HepG2 (cell line): Measurements from ENCODE around the gene NDUFS7. TPM values are rescaled to one million over a fixed set of nuclear protein-coding genes. Genes with fewer than 3 reads are reported as not detected.

Source experiments
- BATF2 ChIP-seq: sonication (generic); formaldehyde crosslinking; IDR thresholded peaks from 2 replicates; pipeline ENCODE4 v1.8.0; 2022; ENCODE audit warnings: mild to moderate bottlenecking, missing genetic modification reagents, moderate library complexity
- BHLHE40 ChIP-seq: IDR thresholded peaks from 2 replicates; pipeline ENCODE4 v1.6.1; 2011; ENCODE audit warnings: low read length, improper control_type of control experiment
- DMTF1 ChIP-seq: sonication (generic); formaldehyde crosslinking; IDR thresholded peaks from 2 replicates; pipeline ENCODE4 v1.4.0; 2020; ENCODE audit warnings: mild to moderate bottlenecking, missing genetic modification reagents
- MAFK ChIP-seq, 2 experiments: IDR thresholded peaks in 1 of 2; conservative IDR thresholded peaks in 1 of 2; 2 replicates each; pipeline ENCODE4 v1.6.1; 2011; ENCODE audit warnings: improper control_type of control experiment in 2 of 2, low read length in 2 of 2
- RFXANK ChIP-seq: IDR thresholded peaks from 2 replicates; pipeline ENCODE4 v1.6.1; 2016
- SIN3B ChIP-seq: fragments of 150-350 bp; IDR thresholded peaks from 2 replicates; pipeline ENCODE4 v1.6.1; 2014; ENCODE audit warnings: low read length
- SMC3 ChIP-seq: IDR thresholded peaks from 2 replicates; pipeline ENCODE4 v1.6.1; 2011; ENCODE audit warnings: low read length, improper control_type of control experiment
- SRSF1 ChIP-seq: fragments of 200-400 bp; formaldehyde crosslinking; optimal IDR thresholded peaks from 2 replicates; pipeline ENCODE3; 2017; ENCODE audit warnings: mild to moderate bottlenecking, low read depth, low read length, moderate library complexity
- ZBTB4 ChIP-seq: sonication (generic); formaldehyde crosslinking; IDR thresholded peaks from 2 replicates; pipeline ENCODE4 v1.4.0; 2020; ENCODE audit warnings: missing genetic modification reagents, mild to moderate bottlenecking, borderline replicate concordance
- ZNF263 ChIP-seq: sonication (generic); formaldehyde crosslinking; IDR thresholded peaks from 2 replicates; pipeline ENCODE4 v1.4.0; 2020; ENCODE audit warnings: missing genetic modification reagents
- ZNF607 ChIP-seq: sonication (generic); formaldehyde crosslinking; IDR thresholded peaks from 2 replicates; pipeline ENCODE4 v1.5.1; 2020; ENCODE audit warnings: missing genetic modification reagents, mild to moderate bottlenecking, borderline replicate concordance
- ZNF619 ChIP-seq: sonication (generic); formaldehyde crosslinking; IDR thresholded peaks from 2 replicates; pipeline ENCODE4 v1.4.0; 2020; ENCODE audit warnings: mild to moderate bottlenecking, missing genetic modification reagents
- polyA plus RNA-seq, 8 experiments: library from polyadenylated mRNA; depleted of rRNA in 3 of 8; stranded (reverse) in 7 of 8; unstranded in 1 of 8; fragments of >200 nt; fragmentation: Illumina TruSeq in 4 of 8; extraction: Trizol in 4 of 8; gene quantifications; 2 replicates each; pipeline versions ENCODE4 v1.2.1 to v1.2.3, GENCODE V29; 2011 to 2016; ENCODE audit warnings: low read depth in 4 of 8, missing spikeins in 1 of 8, mixed read lengths in 1 of 8; ENCODE audit not compliant: insufficient read depth in 1 of 8
- total RNA-seq, 5 experiments: library from RNA; depleted of rRNA; stranded (reverse); fragments of >200 nt; fragmentation: Illumina TruSeq; extraction: Trizol; gene quantifications; 2 replicates each; pipeline ENCODE4 v1.2.3, GENCODE V29; 2016; ENCODE audit warnings: low read depth in 1 of 5
- TF ChIP-seq, protein P1 (sequence below): sonication (generic); formaldehyde crosslinking; IDR thresholded peaks from 2 replicates; pipeline ENCODE4 v1.4.0; 2020; ENCODE audit warnings: missing genetic modification reagents, low read depth, mild to moderate bottlenecking, borderline replicate concordance
- TF ChIP-seq, protein P2 (sequence below): sonication (generic); formaldehyde crosslinking; IDR thresholded peaks from 2 replicates; pipeline ENCODE4 v1.5.0; 2020; ENCODE audit warnings: missing genetic modification reagents
- TF ChIP-seq, protein P3 (sequence below): sonication (generic); formaldehyde crosslinking; IDR thresholded peaks from 2 replicates; pipeline ENCODE4 v1.4.0; 2020; ENCODE audit warnings: missing genetic modification reagents, mild to moderate bottlenecking, borderline replicate concordance
- TF ChIP-seq, protein P4 (sequence below): IDR thresholded peaks from 2 replicates; pipeline ENCODE4 v1.6.1; 2016; ENCODE audit warnings: low read depth, control low read depth

Gene NDUFS7
- total and polyA plus RNA-seq, 2 of the 13 experiments (the other 11 are each of a cell fraction or from before 2014, with no cell fraction given): 34.3 to 66.9 TPM

- TF ChIP-seq, protein P1, sequence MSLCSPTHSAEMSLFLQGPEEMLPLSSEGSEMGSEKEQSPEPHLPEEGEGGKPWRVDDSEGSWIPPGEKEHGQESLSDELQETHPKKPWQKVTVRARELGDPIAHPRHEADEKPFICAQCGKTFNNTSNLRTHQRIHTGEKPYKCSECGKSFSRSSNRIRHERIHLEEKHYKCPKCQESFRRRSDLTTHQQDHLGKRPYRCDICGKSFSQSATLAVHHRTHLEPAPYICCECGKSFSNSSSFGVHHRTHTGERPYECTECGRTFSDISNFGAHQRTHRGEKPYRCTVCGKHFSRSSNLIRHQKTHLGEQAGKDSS (CRISPR knock-in tag): 0 out of 2 replicates have a peak, but pooled peaks have one; percentile 48
- TF ChIP-seq ZNF619 (no peak), ZNF607 (0 out of 2 replicates have a peak, but pooled peaks have one; percentile 63), BATF2 (no peak), DMTF1 (no peak), RFXANK (CRISPR knock-in tag) (no peak), MAFK (conservative IDR thresholded peaks at IDR 0.05 in 1 of 2, IDR thresholded peaks at IDR 0.05 in 1 of 2; ENCODE audit: low read length in 2 of 2) (no peak), SIN3B (no peak), BHLHE40 (no peak), SRSF1 (peak; percentile 32), ZNF263 (CRISPR knock-in tag) (peak; percentile 75), ZBTB4 (CRISPR knock-in tag) (peak; percentile 54; the same call in 1 of the 2 replicates), SMC3 (no peak)
- TF ChIP-seq, protein P2, sequence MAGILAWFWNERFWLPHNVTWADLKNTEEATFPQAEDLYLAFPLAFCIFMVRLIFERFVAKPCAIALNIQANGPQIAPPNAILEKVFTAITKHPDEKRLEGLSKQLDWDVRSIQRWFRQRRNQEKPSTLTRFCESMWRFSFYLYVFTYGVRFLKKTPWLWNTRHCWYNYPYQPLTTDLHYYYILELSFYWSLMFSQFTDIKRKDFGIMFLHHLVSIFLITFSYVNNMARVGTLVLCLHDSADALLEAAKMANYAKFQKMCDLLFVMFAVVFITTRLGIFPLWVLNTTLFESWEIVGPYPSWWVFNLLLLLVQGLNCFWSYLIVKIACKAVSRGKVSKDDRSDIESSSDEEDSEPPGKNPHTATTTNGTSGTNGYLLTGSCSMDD: no peak
- TF ChIP-seq, protein P3, sequence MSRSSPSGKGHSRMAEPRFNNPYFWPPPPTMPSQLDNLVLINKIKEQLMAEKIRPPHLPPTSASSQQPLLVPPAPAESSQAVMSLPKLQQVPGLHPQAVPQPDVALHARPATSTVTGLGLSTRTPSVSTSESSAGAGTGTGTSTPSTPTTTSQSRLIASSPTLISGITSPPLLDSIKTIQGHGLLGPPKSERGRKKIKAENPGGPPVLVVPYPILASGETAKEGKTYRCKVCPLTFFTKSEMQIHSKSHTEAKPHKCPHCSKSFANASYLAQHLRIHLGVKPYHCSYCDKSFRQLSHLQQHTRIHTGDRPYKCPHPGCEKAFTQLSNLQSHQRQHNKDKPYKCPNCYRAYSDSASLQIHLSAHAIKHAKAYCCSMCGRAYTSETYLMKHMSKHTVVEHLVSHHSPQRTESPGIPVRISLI (CRISPR knock-in tag): 0 out of 2 replicates have a peak, but pooled peaks have one; percentile 21
- TF ChIP-seq, protein P4, sequence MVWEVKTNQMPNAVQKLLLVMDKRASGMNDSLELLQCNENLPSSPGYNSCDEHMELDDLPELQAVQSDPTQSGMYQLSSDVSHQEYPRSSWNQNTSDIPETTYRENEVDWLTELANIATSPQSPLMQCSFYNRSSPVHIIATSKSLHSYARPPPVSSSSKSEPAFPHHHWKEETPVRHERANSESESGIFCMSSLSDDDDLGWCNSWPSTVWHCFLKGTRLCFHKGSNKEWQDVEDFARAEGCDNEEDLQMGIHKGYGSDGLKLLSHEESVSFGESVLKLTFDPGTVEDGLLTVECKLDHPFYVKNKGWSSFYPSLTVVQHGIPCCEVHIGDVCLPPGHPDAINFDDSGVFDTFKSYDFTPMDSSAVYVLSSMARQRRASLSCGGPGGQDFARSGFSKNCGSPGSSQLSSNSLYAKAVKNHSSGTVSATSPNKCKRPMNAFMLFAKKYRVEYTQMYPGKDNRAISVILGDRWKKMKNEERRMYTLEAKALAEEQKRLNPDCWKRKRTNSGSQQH: 0 out of 2 replicates have a peak, but pooled peaks have one; percentile 37
Observed at GRCh38 chr19:1400281-1401137, 16.8 kb downstream of the NDUFS7 start (continued).
